ENCODE data around the gene WDR90.
A peak's percentile ranks its signal among the peaks of the same experiment; 100 is the strongest.

WDR90 gene

DNA sequence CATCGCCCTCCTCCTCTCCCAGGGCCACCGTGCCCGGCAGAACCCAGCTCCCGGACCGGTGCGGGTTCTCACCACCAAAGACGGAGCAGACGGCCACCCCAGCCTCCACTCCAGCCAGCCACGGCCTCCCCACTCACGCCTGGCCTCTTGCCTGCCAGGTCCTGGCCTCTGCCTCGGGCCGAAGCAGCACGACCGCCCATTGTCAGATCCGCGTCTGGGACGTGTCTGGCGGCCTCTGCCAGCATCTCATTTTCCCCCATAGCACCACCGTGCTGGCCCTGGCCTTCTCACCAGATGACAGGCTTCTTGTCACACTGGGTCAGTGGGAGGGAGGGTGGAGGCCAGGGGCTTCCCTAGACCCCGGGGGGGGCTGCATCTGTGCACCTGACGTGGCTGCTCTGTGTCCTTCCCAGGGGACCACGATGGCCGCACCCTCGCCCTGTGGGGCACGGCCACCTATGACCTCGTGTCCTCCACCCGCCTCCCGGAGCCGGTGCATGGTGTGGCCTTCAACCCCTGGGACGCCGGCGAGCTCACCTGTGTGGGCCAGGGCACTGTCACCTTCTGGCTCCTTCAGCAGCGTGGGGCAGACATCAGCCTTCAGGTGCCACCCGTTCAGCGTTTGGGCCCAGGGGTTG, 12.1 kb downstream of the WDR90 start:
- no peak for DNase-seq

- DNase-seq, result no peak
Measured at GRCh38 chr16:662095-662494, 12.9 kb downstream of the WDR90 start.

GRCh38 chr16:662597-662996, 13.4 kb downstream of the WDR90 start:
- DNase-seq, result no peak

- DNase-seq, result no peak
Measured at GRCh38 chr16:666572-666971, 17.4 kb downstream of the WDR90 start.

- DNase-seq, result no peak
Measured at GRCh38 chr16:667113-667779, 18.1 kb downstream of the WDR90 start.

DNA sequence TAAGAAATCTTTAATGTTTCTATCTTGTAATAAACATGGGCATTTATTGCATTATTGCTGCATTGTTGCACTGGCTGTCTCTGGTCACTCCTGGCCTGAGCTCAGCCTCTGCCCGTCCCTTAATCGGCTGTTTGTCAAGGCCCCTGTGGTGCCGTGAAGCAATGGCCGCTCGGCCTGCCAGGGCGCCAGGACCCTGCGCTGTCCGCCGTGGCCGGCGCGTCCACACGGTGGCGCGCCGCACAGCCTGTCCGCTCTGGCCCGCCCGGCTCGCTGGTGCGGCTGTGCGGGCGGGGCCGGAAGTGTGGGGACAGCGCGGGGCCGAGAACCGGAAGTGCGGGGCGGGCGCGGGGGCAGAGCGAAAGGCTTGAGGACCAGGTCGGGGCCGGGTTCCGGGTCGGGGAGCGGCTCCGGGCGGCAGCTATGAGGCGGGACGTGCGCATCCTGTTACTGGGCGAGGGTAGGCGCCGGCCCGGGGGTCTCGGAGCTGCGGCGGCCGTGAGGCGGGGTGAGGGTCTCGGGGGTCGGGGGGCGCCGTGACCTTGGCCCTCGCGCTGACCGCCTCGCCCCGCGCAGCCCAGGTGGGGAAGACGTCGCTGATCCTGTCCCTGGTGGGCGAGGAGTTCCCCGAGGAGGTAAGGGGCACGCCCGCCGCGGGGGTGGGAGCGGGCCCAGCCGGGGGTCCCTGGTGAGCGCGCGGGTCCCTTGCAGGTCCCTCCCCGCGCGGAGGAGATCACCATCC, 18.8 kb downstream of the WDR90 start, which contains the start of gene RHOT2:
Gene RHOT2, plus strand, starts transcription at position 353 of the 739 bp plus-strand sequence. Its CDS starts 68 bp downstream, at position 421.
- peak; percentile 97 for DNase-seq

- peak; percentile 72 for DNase-seq
Measured at GRCh38 chr16:668519-669171, 19.5 kb downstream of the WDR90 start.

DNA sequence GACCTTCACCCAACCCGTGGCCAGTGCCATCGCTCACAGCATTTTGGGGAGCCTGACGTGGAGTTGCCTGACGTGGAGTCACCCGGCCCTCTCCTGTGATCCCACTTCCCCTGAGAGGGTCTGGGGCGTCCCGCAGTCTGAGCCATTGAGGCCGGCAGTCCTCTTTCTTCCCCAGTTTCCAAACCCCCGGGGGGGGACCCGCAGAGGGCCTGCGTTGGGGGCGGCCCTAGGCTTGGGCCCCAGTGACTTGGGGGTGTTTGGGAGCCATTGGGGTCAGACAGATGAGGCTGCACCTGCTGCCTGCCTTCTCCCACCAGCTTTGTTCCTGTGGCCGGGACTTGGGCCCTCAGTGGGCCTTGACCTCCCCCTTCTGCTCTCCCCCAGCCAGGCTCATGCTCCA, 20.5 kb downstream of the WDR90 start:
- no peak for DNase-seq

DNA sequence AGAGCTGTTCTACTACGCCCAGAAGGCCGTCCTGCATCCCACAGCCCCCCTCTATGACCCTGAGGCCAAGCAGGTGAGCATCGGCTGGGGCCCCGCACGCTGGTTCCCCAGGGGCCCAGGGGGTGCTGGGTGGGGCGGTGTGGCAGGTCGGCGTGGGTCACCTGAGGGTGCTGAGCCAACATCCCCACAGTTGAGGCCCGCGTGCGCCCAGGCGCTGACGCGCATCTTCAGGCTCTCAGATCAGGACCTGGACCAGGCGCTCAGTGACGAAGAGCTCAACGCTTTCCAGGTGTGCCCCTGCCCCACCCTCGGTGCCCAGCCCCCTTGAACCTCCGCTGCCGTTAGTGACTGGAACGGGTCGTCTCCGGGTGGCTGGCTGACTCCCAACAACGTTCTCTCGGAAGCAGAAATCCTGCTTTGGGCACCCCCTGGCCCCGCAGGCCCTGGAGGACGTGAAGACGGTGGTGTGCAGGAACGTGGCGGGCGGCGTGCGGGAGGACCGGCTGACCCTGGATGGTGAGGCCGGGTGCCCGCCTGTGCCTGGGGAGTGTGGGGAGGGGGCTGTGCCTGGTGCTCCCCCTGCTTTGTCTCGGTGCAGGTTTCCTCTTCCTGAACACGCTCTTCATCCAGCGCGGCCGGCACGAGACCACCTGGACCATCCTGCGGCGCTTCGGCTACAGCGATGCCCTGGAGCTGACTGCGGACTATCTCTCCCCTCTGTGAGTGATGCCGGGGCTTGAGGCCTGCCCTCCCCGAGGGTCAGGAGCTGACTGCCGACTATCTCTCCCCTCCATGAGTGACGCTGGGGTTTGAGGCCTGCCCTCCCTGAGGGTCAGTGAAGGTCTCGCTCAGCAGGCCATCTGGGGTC, 21.6 kb downstream of the WDR90 start:
- DNase-seq, result no peak

DNA sequence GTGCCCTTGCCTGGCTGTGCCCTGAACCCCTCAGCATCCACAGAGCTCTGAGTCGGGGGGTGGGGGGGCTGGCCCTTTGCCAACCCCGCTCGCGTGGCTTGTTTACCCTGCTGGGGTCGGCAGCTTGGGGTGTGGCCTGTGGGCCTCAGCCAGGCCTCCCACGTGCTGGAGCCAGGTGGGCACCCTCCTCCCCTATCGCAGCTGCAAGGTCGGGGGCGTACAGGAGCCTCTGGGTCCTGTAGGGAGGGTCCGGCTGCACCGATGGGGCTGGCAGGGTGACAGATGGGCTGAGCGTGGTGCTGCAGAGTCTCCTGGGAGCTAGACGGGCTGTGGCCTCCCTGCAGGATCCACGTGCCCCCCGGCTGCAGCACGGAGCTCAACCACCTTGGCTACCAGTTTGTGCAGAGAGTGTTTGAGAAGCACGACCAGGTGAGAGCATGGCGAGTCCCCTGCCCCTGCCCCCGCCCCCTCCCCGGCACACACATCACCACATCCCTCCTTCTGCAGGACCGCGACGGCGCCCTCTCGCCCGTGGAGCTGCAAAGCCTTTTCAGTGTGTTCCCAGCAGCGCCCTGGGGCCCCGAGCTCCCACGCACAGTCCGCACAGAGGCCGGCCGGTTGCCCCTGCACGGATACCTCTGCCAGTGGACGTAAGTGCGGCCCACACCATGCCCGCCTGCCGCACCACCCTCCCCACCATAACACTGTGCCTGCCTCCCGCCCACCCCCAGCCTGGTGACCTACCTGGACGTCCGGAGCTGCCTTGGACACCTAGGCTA, 22.4 kb downstream of the WDR90 start:
- no peak for DNase-seq

DNA sequence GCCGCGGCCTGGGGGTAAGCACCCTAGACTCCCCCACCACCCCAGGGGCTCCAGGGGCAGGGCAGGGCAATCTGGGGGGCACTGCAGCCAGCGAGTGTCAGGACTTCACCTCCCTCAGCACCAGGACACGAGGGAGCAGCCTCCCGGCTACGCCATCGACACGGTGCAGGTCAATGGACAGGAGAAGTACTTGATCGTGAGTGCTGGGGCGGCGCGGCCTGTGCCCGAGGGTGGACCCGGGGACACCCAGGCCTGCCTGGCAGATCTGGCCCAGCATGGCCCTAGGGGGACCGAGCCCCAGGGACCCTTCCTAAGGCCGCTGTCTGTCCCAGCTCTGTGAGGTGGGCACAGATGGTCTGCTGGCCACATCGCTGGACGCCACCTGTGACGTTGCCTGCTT, 23.2 kb downstream of the WDR90 start:
- DNase-seq, result no peak

DNA sequence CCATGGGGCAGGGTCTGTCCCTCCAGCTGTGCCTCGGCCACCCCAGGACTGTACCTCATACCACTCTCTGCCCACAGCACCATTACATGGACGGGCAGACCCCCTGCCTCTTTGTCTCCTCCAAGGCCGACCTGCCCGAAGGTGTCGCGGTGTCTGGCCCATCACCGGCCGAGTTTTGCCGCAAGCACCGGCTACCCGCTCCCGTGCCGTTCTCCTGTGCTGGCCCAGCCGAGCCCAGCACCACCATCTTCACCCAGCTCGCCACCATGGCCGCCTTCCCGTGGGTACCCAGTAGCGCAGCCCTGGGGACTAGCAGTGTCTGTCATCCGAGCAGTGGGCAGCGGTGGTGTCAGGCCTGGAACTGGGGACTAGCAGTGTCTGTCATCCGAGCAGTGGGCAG, 23.7 kb downstream of the WDR90 start:
- DNase-seq, result no peak

DNA sequence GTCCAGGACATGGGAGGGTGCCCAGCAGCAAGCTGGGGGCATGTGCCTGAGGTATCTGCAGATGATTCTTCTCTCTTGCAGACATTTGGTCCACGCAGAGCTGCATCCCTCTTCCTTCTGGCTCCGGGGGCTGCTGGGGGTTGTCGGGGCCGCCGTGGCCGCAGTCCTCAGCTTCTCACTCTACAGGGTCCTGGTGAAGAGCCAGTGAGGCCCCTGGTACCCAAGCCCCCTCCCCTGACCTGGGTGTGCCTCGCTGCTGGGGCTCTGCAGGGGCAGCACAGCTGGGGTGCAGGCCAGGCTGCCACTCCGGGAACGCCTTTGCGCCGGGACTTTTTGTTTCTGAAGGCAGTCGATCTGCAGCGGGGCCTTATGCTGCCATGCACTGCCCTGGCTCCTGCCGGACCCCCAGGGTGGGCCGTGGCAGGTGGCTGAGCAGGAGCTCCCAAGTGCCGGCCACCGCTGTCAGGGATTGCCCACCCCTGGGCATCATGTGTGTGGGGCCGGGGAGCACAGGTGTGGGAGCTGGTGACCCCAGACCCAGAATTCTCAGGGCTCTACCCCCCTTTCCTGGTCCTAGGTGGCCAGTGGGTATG, 24.3 kb downstream of the WDR90 start:
- DNase-seq, result no peak

DNA sequence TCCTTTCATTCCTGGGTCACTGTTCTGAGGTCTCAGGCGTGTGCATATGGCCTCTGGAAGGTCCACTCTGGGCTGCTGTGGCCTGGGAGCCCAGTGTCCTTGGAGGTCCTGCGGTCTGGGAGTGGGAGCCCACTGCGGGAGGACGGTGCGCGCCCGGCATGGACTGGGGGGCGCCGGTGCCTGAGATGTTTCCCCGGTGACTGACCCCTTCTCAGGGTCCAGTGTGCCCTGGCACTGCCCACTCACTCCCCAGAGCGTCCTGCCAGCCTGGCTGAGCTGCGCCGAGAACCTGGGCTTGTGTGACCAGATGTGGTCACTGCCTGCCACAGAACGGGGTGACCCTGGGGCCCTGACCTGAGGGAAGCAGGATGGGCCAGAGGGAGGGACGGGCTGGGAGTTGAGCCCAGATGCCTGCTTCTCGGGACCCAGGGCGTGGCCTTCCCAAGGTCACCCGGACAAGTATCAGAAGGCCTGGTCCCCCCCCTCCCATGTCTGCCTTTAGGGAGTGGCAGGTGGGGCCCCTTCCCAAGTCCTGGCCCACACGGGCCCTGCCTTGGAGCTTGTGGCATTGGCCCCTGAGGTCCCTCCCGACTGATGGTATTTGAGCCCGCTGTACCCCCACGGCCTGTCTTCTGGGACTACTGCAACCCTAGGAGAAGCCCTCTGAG, 25.2 kb downstream of the WDR90 start:
- no peak for DNase-seq

- no peak for DNase-seq
Measured at GRCh38 chr16:674968-675883, 26.1 kb downstream of the WDR90 start, which contains the start of gene RHBDL1. Gene RHBDL1, plus strand, starts transcription at chr16:675671. Its CDS starts 120 bp downstream, at chr16:675791.

DNA sequence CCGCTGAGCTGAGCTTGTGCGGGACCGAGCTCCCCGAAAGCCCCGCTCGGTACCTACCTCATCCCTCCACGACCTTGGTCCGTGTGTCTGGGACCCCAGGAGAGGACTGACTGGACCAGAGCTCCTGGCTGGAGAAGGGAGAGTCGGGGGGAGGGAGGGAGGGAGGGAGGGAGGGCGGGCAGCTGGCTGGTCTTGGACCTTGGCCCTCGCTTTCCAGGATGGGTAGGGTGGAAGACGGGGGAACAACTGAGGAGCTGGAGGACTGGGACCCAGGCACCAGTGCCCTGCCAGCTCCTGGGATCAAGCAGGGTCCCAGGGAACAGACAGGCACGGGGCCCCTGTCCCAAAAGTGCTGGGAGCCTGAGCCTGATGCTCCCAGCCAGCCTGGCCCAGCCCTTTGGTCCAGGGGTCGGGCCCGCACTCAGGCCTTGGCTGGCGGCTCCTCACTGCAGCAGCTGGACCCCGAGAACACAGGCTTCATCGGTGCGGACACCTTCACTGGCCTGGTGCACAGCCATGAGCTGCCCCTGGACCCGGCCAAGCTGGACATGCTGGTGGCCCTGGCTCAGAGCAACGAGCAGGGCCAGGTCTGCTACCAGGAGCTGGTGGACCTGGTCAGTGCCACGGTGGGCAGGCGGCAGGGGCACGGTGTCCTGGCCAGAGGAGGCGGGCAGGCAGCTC, 26.9 kb downstream of the WDR90 start:
- DNase-seq, result no peak

DNA sequence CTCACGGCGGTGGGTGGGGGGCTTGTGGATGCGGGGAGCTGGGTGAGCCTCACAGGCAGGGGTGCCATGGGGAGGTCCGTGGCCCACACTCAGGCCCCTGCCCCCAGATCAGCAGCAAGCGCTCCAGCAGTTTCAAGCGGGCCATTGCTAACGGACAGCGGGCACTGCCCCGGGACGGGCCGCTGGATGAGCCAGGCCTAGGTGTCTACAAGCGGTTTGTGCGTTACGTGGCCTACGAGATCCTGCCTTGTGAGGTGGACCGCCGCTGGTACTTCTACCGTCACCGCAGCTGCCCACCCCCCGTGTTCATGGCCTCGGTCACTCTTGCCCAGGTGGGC, 27.4 kb downstream of the WDR90 start:
- DNase-seq, result no peak

- DNase-seq, result peak; percentile 76
Measured at GRCh38 chr16:676913-677312, 27.7 kb downstream of the WDR90 start.
